B cell (primary cell): Measurements from ENCODE around the gene CFAP100.

ENCODE experiments used
- EZH2 ChIP-seq: IDR thresholded peaks from 2 replicates; pipeline ENCODE4 v1.6.1; 2012; ENCODE audit warnings: borderline replicate concordance, low read depth, mild to moderate bottlenecking, moderate library complexity, low read length; ENCODE audit not compliant: insufficient read depth, poor library complexity, severe bottlenecking
- TF ChIP-seq, protein P1 (sequence below): fragments of 200-600 bp; IDR thresholded peaks from one replicate; pipeline ENCODE4 v1.8.0; 2022; ENCODE audit warnings: antibody characterized with exemption, mild to moderate bottlenecking

DNA sequence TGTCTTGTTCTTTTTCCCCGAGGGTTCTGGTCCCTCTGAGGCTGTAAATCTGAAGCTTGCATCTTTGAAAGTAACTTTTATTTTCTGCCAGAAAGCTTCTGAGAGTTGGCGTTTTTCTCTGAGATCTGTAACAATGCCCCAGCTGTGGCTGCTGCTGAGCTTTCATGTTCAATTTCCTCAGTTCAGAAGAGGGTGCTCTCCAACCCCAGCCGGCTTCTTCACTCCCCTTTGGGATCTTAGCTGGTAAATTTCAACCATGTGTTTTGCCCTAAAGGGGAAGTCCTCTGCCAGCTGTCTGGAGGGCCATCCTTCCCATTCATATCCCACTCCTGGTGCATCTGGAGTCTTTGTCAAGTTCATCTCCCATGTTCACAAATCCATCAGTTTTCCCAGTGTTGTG lies 18.3 kb upstream of the CFAP100 start:
- TF ChIP-seq, protein P1, sequence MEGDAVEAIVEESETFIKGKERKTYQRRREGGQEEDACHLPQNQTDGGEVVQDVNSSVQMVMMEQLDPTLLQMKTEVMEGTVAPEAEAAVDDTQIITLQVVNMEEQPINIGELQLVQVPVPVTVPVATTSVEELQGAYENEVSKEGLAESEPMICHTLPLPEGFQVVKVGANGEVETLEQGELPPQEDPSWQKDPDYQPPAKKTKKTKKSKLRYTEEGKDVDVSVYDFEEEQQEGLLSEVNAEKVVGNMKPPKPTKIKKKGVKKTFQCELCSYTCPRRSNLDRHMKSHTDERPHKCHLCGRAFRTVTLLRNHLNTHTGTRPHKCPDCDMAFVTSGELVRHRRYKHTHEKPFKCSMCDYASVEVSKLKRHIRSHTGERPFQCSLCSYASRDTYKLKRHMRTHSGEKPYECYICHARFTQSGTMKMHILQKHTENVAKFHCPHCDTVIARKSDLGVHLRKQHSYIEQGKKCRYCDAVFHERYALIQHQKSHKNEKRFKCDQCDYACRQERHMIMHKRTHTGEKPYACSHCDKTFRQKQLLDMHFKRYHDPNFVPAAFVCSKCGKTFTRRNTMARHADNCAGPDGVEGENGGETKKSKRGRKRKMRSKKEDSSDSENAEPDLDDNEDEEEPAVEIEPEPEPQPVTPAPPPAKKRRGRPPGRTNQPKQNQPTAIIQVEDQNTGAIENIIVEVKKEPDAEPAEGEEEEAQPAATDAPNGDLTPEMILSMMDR, result no peak
- TF ChIP-seq EZH2, result no peak
